ENCODE data around the gene CDH23.

CDH23 gene

GRCh38 chr10:71697938-71698709, 301.4 kb downstream of the CDH23 start:
- H3K27me3 ChIP-seq (ENCODE audit: control insufficient read depth in 5 of 5, insufficient read depth in 4 of 5, low read length in 5 of 5): no peaks in the 10 kb centered on the region

DNA sequence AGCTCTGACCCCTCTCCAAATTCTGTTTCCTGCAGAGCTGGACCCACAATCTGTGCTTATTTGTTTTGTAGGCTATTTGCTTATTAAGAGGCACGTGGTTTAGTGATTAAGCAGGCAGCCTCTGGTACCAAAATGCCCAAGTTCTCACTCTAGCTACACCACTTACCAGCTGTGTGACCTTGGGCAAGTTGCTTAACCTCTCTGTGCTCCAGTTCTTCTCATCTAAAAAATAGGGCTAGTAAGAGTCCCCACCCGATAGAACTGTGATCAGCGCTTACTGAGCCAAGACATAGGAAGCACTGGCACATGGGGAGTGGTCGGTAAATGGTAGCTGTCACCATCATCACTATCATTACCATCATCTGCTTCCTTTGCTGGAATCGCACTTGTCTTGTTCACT, 302.0 kb downstream of the CDH23 start:
- peaks cover 8 to 47% (median 36%) of the 10 kb centered on the region in 5 donors for H3K4me1 ChIP-seq (ENCODE audit: control insufficient read depth in 5 of 5, insufficient read depth in 5 of 5, low read length in 5 of 5)

More at GRCh38 chr10:71697938-71698709, 301.4 kb downstream of the CDH23 start:
- no peak overlapping the region for H3K27ac ChIP-seq (ENCODE audit: low read depth, low read length)
- no peak overlapping the region for H3K4me3 ChIP-seq (ENCODE audit: low read depth in 1 of 5, low read length in 5 of 5)
- H3K9me3 ChIP-seq (ENCODE audit: control insufficient read depth in 5 of 5, low read length in 5 of 5): no peaks in the 10 kb centered on the region
- H3K9ac ChIP-seq (ENCODE audit: low read length in 5 of 5): no peak overlapping the region
- peaks cover 0 to 3% (median 0%) of the 10 kb centered on the region in 5 donors for H3K36me3 ChIP-seq (ENCODE audit: control insufficient read depth in 5 of 5, insufficient read depth in 5 of 5, low read length in 5 of 5)
- H3K4me1 ChIP-seq (ENCODE audit: control insufficient read depth in 5 of 5, insufficient read depth in 5 of 5, low read length in 5 of 5): peaks cover 8 to 49% (median 42%) of the 10 kb centered on the region in 5 donors

GRCh38 chr10:71700731-71701368, 304.1 kb downstream of the CDH23 start:
- H3K27me3 ChIP-seq (ENCODE audit: control insufficient read depth in 5 of 5, insufficient read depth in 4 of 5, low read length in 5 of 5): no peaks in the 10 kb centered on the region
- no peak overlapping the region for H3K4me3 ChIP-seq (ENCODE audit: low read depth in 1 of 5, low read length in 5 of 5)
- peaks cover 4 to 40% (median 25%) of the 10 kb centered on the region in 5 donors for H3K4me1 ChIP-seq (ENCODE audit: control insufficient read depth in 5 of 5, insufficient read depth in 5 of 5, low read length in 5 of 5)
- H3K27ac ChIP-seq (ENCODE audit: low read depth, low read length): no peak overlapping the region
- peaks cover 0 to 3% (median 0%) of the 10 kb centered on the region in 5 donors for H3K36me3 ChIP-seq (ENCODE audit: control insufficient read depth in 5 of 5, insufficient read depth in 5 of 5, low read length in 5 of 5)
- no peaks in the 10 kb centered on the region for H3K9me3 ChIP-seq (ENCODE audit: control insufficient read depth in 5 of 5, low read length in 5 of 5)
- peak overlapping the region in 1 of 5 donors; percentile 13 for H3K9ac ChIP-seq (ENCODE audit: low read length in 5 of 5)

More for the DNA sequence above, 302.0 kb downstream of the CDH23 start:
- Histone ChIP-seq H3K27me3 (ENCODE audit: control insufficient read depth in 5 of 5, insufficient read depth in 4 of 5, low read length in 5 of 5) (no peaks in the 10 kb centered on the region), H3K36me3 (ENCODE audit: control insufficient read depth in 5 of 5, insufficient read depth in 5 of 5, low read length in 5 of 5) (peaks cover 0 to 3% (median 0%) of the 10 kb centered on the region in 5 donors), H3K9me3 (ENCODE audit: control insufficient read depth in 5 of 5, low read length in 5 of 5) (no peaks in the 10 kb centered on the region), H3K9ac (ENCODE audit: low read length in 5 of 5) (no peak overlapping the region), H3K4me3 (ENCODE audit: low read depth in 1 of 5, low read length in 5 of 5) (no peak overlapping the region), H3K27ac (ENCODE audit: low read depth, low read length) (no peak overlapping the region)

- no peaks in the 10 kb centered on the region for H3K9me3 ChIP-seq (ENCODE audit: control insufficient read depth in 5 of 5, low read length in 5 of 5)
- H3K4me3 ChIP-seq (ENCODE audit: low read depth in 1 of 5, low read length in 5 of 5): no peak overlapping the region
- H3K9ac ChIP-seq (ENCODE audit: low read length in 5 of 5): no peak overlapping the region
- no peak overlapping the region for H3K27ac ChIP-seq (ENCODE audit: low read depth, low read length)
- no peaks in the 10 kb centered on the region for H3K27me3 ChIP-seq (ENCODE audit: control insufficient read depth in 5 of 5, insufficient read depth in 4 of 5, low read length in 5 of 5)
- H3K4me1 ChIP-seq (ENCODE audit: control insufficient read depth in 5 of 5, insufficient read depth in 5 of 5, low read length in 5 of 5): peaks cover 2 to 40% (median 20%) of the 10 kb centered on the region in 5 donors
- H3K36me3 ChIP-seq (ENCODE audit: control insufficient read depth in 5 of 5, insufficient read depth in 5 of 5, low read length in 5 of 5): peaks cover 0 to 3% (median 0%) of the 10 kb centered on the region in 5 donors
Observed at GRCh38 chr10:71701496-71702132, 304.9 kb downstream of the CDH23 start.

DNA sequence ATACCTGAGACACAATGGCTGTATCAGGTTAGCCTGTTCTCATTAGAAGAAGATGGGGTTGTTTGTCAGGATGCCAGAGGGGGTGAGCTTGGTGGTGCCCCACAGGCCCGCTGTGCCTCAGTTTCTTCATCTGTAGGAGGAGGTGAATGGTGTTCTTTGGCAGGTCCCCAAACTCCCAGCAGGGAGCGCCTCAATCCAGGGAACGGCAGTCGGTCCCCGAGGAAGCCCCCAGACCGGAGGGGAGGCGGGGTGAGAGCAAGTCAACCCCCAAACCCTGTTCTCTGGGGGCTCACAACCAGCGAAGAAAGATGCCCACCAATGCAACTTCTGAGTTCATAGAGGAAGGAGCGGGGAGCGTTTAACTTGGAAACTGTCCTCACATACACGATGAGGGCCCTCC, 306.9 kb downstream of the CDH23 start:
- Histone ChIP-seq H3K4me3 (ENCODE audit: low read depth in 1 of 5, low read length in 5 of 5) (no peak overlapping the region), H3K27ac (ENCODE audit: low read depth, low read length) (no peak overlapping the region), H3K36me3 (ENCODE audit: control insufficient read depth in 5 of 5, insufficient read depth in 5 of 5, low read length in 5 of 5) (peaks cover 0 to 3% (median 0%) of the 10 kb centered on the region in 5 donors), H3K9ac (ENCODE audit: low read length in 5 of 5) (no peak overlapping the region), H3K9me3 (ENCODE audit: control insufficient read depth in 5 of 5, low read length in 5 of 5) (no peaks in the 10 kb centered on the region), H3K4me1 (ENCODE audit: control insufficient read depth in 5 of 5, insufficient read depth in 5 of 5, low read length in 5 of 5) (peaks cover 2 to 53% (median 22%) of the 10 kb centered on the region in 5 donors), H3K27me3 (ENCODE audit: control insufficient read depth in 5 of 5, insufficient read depth in 4 of 5, low read length in 5 of 5) (no peaks in the 10 kb centered on the region)

DNA sequence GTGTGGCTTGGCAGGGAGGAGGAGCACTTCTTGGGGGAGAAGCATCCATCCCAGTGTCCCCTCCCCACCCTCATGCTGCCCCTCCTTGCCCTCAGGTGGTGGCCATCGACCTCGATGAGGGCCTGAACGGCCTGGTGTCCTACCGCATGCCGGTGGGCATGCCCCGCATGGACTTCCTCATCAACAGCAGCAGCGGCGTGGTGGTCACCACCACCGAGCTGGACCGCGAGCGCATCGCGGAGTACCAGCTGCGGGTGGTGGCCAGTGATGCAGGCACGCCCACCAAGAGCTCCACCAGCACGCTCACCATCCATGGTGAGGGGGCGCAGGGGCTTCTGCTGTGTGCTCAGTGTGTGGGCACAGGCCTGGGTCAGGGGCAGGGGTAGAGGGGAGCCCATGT, 308.1 kb downstream of the CDH23 start:
- Histone ChIP-seq H3K4me3 (ENCODE audit: low read depth in 1 of 5, low read length in 5 of 5) (no peak overlapping the region), H3K36me3 (ENCODE audit: control insufficient read depth in 5 of 5, insufficient read depth in 5 of 5, low read length in 5 of 5) (no peaks in the 10 kb centered on the region), H3K27ac (ENCODE audit: low read depth, low read length) (no peak overlapping the region), H3K4me1 (ENCODE audit: control insufficient read depth in 5 of 5, insufficient read depth in 5 of 5, low read length in 5 of 5) (peaks cover 2 to 63% (median 32%) of the 10 kb centered on the region in 5 donors), H3K9ac (ENCODE audit: low read length in 5 of 5) (no peak overlapping the region), H3K27me3 (ENCODE audit: control insufficient read depth in 5 of 5, insufficient read depth in 4 of 5, low read length in 5 of 5) (no peaks in the 10 kb centered on the region), H3K9me3 (ENCODE audit: control insufficient read depth in 5 of 5, low read length in 5 of 5) (no peaks in the 10 kb centered on the region)

DNA sequence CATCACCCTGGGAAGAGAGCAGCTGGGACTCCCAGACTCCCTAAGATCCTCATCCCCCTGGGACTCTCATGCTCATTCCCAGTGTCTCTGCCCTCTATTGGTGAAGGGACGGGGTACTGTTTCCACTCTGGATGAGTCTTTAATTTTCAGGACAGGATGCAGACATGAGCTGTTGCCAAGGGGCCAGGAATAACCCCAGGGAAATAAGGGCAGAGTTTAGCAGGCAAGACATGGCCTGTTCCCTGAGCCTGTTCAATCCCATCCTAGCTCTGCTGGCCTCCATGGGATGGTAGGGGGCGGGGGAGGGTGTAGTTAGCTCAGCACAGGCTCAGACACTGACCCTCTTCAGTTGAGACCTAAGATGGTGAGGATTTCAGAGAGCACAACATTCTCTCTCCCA, 308.9 kb downstream of the CDH23 start:
- Histone ChIP-seq H3K27me3 (ENCODE audit: control insufficient read depth in 5 of 5, insufficient read depth in 4 of 5, low read length in 5 of 5) (no peaks in the 10 kb centered on the region), H3K4me3 (ENCODE audit: low read depth in 1 of 5, low read length in 5 of 5) (no peak overlapping the region), H3K9me3 (ENCODE audit: control insufficient read depth in 5 of 5, low read length in 5 of 5) (no peaks in the 10 kb centered on the region), H3K4me1 (ENCODE audit: control insufficient read depth in 5 of 5, insufficient read depth in 5 of 5, low read length in 5 of 5) (peaks cover 2 to 69% (median 32%) of the 10 kb centered on the region in 5 donors), H3K27ac (ENCODE audit: low read depth, low read length) (no peak overlapping the region), H3K9ac (ENCODE audit: low read length in 5 of 5) (peak overlapping the region in 1 of 5 donors; percentile 22), H3K36me3 (ENCODE audit: control insufficient read depth in 5 of 5, insufficient read depth in 5 of 5, low read length in 5 of 5) (no peaks in the 10 kb centered on the region)

DNA sequence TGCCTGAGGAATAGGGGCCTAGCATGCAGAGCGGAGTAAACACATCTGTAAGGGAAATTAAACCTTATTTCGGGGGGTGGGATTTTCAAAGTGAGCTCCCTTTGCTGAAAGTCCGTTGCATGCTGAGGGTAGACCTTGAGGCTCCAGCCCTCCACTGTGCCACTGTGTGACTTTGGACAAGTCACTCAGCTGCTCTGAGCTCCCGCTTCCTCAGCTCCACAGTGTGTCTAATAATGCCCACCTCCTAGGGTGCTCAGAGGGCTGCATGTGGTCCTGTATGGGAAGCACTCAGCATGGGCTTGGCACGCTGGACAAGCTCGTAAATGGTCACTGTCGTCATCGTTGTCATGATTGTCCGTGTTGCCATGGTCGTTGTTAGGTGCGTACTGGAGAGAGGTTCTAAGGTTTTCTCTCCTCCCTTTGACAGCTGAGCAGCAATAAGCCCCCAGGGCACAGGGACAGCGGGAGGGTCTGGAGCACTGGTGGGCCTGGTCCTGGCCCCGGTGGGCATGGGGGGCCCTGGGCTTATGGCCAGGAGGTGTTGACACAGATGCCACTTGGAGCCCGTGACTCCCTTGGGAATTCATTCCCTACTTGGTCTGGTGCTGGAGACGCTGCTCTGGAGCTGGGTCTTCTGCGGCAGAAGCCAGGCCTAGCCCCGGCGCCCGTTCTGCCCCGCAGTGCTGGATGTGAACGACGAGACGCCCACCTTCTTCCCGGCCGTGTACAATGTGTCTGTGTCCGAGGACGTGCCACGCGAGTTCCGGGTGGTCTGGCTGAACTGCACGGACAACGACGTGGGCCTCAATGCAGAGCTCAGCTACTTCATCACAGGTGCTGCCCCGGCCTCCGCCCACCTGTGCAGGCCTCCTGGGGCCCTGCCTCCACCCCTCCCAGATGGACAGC, 309.7 kb downstream of the CDH23 start:
- H3K4me3 ChIP-seq (ENCODE audit: low read depth in 1 of 5, low read length in 5 of 5): no peak overlapping the region
- peak overlapping the region in 1 of 5 donors; percentile 44 for H3K9ac ChIP-seq (ENCODE audit: low read length in 5 of 5)
- peaks cover 2 to 70% (median 34%) of the 10 kb centered on the region in 5 donors for H3K4me1 ChIP-seq (ENCODE audit: control insufficient read depth in 5 of 5, insufficient read depth in 5 of 5, low read length in 5 of 5)
- no peaks in the 10 kb centered on the region for H3K9me3 ChIP-seq (ENCODE audit: control insufficient read depth in 5 of 5, low read length in 5 of 5)
- no peaks in the 10 kb centered on the region for H3K27me3 ChIP-seq (ENCODE audit: control insufficient read depth in 5 of 5, insufficient read depth in 4 of 5, low read length in 5 of 5)
- H3K27ac ChIP-seq (ENCODE audit: low read depth, low read length): no peak overlapping the region
- H3K36me3 ChIP-seq (ENCODE audit: control insufficient read depth in 5 of 5, insufficient read depth in 5 of 5, low read length in 5 of 5): no peaks in the 10 kb centered on the region

DNA sequence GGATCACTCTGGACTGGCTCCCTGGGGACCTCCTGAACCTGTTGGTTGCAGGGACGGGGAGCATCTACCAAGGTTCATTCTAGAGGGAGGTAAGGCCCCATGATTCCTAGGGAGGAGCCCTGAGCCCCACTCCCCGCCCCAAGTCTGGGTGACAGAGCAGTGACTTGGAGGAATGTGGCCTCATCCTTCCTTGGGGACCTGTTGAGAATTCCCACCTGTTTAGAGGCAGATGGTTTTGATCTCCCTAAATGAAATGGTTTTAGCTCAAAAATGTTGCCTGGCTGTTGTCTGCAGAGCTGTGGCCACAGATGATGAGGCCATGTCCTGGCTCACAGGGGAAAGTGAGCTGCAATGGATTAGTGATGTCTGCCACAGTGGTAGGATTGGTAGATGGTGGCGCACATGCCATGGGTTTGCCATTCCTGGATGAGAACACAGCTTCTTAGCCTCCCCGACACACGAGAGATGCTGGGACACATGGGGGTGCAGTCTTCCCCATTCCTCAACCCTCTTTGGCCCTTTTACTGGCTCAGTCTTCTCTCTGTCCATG, 310.6 kb downstream of the CDH23 start:
- H3K9me3 ChIP-seq (ENCODE audit: control insufficient read depth in 5 of 5, low read length in 5 of 5): no peaks in the 10 kb centered on the region
- H3K27ac ChIP-seq (ENCODE audit: low read depth, low read length): no peak overlapping the region
- H3K27me3 ChIP-seq (ENCODE audit: control insufficient read depth in 5 of 5, insufficient read depth in 4 of 5, low read length in 5 of 5): no peaks in the 10 kb centered on the region
- no peaks in the 10 kb centered on the region for H3K36me3 ChIP-seq (ENCODE audit: control insufficient read depth in 5 of 5, insufficient read depth in 5 of 5, low read length in 5 of 5)
- peak overlapping the region in 1 of 5 donors; percentile 53 for H3K9ac ChIP-seq (ENCODE audit: low read length in 5 of 5)
- peak overlapping the region in 1 of 5 donors; percentile 63 for H3K4me3 ChIP-seq (ENCODE audit: low read depth in 1 of 5, low read length in 5 of 5)
- peaks cover 2 to 70% (median 35%) of the 10 kb centered on the region in 5 donors for H3K4me1 ChIP-seq (ENCODE audit: control insufficient read depth in 5 of 5, insufficient read depth in 5 of 5, low read length in 5 of 5)

Measured in subcutaneous abdominal adipose tissue (tissue), 5 donors.